NCI-H82 treated with DMSO at 0.1 percent for 48 hours (cell line): ENCODE measurements around the gene FAM221B.

Experiments
- DNase-seq: peaks from one replicate; lab custom pipeline; 2025; ENCODE audit not compliant: unreplicated experiment; lab: John Stamatoyannopoulos, UW

FAM221B gene

GRCh38 chr9:35847792-35848572 is 19.4 kb upstream of the FAM221B start:
- DNase-seq, result no peak

DNA sequence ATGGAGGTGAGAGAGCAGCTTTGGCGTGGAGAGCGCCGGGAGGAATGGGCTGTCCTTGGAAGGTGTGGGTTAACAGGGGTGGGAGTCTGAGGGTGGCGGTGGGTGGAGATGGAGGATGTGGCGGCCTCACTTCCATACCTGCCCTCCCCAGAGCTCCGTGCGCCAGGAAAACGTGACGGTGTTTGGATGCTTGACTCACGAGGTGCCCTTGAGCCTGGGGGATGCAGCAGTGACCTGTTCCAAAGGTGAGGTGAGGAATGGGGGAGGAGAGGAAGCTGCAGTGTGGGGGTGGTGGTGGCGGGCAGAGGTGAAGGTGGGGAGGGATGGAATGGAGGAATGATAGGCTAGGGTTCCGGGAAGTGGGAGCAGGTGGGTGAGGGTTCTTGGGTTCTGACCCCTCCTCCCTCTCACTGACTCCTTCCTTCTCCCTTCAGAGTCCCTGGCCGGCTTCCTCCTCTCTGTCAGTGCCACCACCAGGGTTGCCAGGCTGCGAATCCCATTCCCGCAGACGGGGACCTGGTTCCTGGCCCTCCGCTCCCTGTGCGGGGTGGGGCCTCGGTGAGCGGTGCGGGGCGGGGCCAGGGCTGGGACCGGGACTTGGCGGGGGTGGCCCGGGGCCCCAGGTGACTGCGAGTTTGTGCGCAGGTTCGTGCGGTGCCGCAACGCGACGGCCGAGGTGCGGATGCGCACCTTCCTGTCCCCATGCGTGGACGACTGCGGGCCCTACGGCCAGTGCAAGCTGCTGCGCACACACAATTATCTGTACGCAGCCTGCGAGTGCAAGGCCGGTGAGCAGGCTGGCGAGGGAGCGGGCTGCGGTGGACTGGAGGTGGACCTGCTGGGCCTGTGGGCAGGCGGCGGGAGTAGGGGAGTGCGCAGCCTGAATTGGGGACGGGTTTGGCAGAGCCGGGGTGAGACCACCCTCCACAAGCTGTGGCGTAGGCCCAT is 17.6 kb upstream of the FAM221B start:
- no peak for DNase-seq

GRCh38 chr9:35844628-35845270 is 16.2 kb upstream of the FAM221B start:
- no peak for DNase-seq

- no peak for DNase-seq
Measured at GRCh38 chr9:35842795-35843194, 14.3 kb upstream of the FAM221B start.

DNA sequence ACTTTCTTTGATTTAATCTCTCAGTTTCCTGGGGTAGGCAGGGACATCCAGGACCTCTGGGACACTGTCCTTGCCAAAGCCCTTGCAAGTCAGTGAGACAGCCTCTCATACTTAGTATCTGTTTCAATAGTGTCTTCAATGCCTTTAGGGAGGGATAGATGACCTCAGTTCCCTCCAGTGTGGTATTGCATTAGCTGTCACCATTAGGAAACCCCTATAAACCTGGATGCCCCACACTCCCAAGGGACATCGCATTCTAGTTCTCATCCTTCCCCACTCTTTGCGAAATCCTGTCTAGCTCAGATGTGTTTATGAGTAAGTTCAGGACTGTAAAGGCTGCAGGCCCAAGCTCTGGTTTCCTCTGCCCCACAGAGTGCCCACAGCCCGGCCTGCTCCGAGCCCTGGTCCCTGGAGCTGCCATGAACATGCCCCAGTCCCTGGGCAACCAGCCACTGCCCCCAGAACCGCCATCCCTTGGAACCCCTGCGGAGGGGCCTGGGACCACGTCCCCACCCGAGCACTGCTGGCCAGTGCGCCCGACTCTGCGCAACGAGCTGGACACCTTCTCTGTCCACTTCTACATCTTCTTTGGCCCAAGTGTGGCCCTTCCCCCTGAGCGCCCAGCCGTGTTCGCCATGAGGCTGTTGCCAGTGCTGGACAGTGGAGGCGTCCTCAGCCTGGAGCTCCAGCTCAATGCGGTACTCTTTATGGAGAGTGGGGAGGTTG is 13.7 kb upstream of the FAM221B start:
- no peak for DNase-seq

GRCh38 chr9:35841645-35841900 is 13.0 kb upstream of the FAM221B start:
- no peak for DNase-seq

- no peak for DNase-seq
Measured at GRCh38 chr9:35840881-35841644, 12.5 kb upstream of the FAM221B start.

GRCh38 chr9:35839926-35840325 is 11.4 kb upstream of the FAM221B start:
- no peak for DNase-seq

DNA sequence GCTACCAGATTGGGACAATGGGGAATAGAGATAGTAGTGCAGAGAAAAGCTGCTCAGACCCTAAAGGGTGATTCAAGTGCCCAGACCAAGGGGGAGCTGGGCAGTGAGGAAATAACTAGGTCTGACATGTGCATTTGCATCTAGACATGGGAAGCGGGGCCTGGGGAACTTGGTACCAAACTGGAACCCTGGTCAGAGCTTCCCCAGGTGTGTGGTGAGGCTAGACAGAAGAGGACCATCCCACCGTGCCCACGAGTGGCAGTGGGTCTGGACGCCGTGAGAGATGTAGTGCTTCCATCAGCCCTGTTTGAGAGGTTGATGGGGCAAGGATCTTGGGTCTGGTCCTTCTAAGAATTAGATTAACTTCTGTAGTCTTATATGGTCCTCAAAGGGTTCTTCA is 8.1 kb upstream of the FAM221B start:
- no peak for DNase-seq

DNA sequence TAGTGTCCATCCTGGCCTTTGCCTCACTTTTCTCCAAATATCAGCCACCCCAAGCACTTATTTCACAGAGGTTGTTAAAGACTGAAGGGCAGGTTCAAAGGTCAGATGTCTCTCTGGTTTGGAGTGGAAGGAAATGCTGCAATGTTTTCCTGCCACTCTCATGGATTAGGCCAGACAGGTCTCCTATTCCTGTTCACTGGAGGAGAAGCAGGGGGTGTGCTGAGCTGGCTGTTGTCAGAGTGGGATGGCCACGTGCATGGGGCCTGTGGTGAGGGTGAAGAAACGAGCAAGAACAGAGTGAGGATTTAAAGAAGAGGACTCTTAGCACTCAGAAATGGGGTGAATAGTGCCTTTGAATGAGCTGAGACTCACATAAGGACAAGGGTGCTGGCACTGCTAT is 7.2 kb upstream of the FAM221B start:
- DNase-seq, result no peak

GRCh38 chr9:35835216-35835632 is 6.7 kb upstream of the FAM221B start:
- DNase-seq, result no peak

DNA sequence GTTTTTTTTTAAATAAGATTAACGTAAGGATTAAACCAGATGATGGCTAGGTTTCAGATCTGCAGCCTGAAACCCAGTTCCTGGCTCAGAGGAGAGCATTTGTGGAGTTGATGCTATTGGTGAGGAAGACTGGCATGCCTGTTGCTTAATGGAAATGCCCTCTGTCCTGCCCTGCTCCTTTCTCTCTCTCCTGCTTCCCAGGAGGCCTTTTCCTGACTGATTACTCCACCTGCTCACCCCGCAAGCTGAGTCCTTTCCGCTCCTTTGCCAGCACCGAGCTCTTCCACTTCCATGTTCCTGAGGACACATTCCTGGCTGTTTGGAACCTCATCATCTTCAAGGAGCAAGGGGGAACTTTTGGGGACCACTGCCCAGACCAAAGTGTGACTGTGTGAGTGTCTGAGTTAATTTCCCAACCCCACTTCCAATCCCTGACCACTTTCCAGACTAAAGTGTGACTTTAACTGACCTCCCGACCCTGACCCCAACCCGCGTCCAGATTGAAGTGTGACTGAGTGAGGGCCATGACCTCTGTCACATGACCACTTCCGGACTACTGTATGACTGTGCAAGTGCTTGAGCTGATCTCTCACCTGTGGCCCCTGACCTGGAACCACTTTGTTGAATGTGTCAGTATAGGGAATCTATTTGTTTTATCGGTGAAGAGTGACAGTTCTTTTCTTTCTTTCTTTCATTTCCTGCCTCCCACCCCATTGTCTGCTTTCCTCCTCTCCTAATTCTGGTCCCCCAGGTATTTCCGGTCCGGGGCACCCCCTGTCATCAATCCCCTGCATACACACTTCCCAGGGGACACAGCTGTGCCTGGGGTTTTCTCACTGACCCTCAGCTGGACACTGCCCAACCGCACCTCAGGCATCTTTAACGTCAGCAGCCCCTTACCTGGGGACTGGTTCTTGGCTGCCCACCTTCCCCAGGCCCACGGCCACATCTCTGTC is 6.0 kb upstream of the FAM221B start:
- no peak for DNase-seq

DNA sequence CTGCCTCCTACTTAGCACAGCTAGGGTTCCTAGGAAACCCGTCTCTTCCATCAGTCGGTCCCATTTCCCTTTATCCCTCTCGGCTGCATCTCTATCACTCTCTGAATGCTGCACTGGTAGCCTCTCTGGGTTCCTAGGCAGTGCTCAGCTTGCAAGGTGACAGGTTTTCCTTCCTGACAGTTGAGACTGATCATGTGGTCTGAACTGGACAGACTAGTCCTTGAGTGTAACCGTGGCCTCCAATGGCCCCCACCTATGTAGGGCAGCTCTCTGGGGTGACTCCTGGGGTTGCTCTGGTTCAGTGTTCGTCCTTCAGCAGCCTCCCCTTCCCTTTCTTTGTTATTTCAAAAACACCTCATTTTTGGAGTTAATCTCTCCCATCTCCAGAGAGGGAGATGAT is 4.3 kb upstream of the FAM221B start:
- DNase-seq, result no peak

GRCh38 chr9:35831040-35831439 is 2.5 kb upstream of the FAM221B start:
- DNase-seq, result no peak

DNA sequence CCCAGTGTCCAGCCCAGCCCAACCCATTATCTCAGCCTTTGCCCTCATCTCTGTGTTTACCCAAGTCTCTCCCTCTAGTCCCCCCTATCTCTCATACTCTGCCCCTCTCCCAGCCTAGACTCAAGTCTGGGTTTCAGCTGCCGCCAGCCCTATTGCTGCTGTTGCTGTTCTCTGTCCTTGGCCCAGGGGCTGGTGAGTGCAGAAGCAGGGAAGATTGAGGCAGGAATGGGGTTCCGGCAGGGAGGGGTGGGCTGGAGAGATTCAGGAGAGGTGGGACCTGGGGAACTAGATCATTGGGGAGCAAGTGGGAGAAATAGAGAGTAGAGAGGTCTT is 1.2 kb upstream of the FAM221B start:
- DNase-seq, result no peak

GRCh38 chr9:35829084-35829763 is 692 bp upstream of the FAM221B start, which contains the start of gene TMEM8B:
Gene TMEM8B (plus strand): TSS chr9:35829228. CDS start chr9:35829448, 220 bp downstream.
- DNase-seq, result peak; percentile 56

DNA sequence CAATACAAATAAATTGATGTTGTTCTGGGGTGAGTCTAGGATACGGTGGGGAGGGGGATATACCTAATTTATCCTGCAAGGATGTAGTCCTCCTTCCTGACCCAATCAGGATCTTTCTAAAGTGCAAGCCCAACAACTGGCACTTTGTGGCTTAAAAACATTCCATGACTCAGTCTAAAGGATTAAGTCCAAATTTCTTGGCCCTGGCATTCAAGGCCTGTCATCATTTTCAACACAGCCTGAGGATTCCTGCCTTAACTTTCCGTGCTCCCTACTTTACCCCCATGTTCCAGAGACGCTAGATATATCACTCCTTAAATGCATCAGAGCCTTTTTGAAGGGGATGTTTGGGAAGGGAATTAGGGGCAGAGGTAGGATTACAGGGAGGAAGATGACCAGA is 1.0 kb downstream of the FAM221B start:
- no peak for DNase-seq

DNA sequence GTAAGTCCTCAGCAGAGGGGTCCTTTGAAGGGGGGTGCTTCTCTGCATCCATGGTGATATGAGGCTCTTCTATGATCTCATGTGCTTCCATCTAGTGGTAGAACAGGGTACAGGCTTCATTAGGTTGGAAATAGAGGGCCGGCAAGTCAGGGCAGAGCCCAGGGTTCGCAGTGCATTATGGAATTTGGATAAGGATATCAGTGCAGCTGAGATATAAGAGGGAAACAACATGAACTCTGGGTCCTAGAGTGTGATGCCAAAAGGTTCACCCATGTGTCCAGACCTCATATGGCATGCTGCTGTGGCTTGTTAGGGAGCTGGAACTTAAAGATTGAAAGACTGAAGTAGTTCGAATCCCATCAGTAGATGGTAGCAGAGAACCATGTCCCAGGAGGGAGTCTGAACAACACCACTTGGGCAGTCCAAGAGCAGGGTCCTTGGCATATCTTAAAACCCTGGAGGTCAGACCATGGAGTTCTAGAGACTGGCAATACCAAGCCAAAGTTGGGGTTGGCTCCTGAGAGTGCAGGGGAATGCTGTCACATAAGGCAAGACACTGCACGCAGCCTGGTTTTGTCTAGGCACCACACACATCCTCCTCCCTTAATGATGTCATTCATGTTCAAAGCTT is 2.3 kb downstream of the FAM221B start:
- peak; percentile 36 for DNase-seq
